Tibial artery (tissue), 4 donors: ENCODE results near the gene SPOCK2.

Experiments used
- DNase-seq, 2 donors: peaks; one replicate each; pipeline ENCODE4 v3.0.0-alpha.2; 2019
- H3K27ac ChIP-seq, 2 donors: fragments of 200-600 bp; sonication (generic) in 1 of 2; 1 replicate in 1 of 2; 2 replicates in 1 of 2; pipeline ENCODE4 v1.5.1; 2018 to 2019; ENCODE audit warnings: mild to moderate bottlenecking in 1 of 2
- H3K27me3 ChIP-seq, 2 donors: fragments of 200-600 bp; sonication (generic) in 1 of 2; one replicate each; pipeline versions ENCODE4 v1.5.1 to v1.6.0; 2016 to 2019
- H3K36me3 ChIP-seq, 3 donors: fragments of 200-600 bp; sonication (generic) in 2 of 3; one replicate each; pipeline ENCODE4 v1.5.1; 2016 to 2019; ENCODE audit warnings: mild to moderate bottlenecking in 2 of 3
- H3K4me1 ChIP-seq, 4 donors: fragments of 200-600 bp; sonication (generic) in 2 of 4; 1 replicate in 3 of 4; 2 replicates in 1 of 4; pipeline ENCODE4 v1.5.1; 2016 to 2019
- H3K4me3 ChIP-seq, 2 donors: fragments of 200-600 bp; sonication (generic) in 1 of 2; 1 replicate in 1 of 2; 2 replicates in 1 of 2; pipeline ENCODE4 v1.5.1; 2018 to 2019; ENCODE audit warnings: mild to moderate bottlenecking in 2 of 2
- H3K9me3 ChIP-seq, 3 donors: fragments of 200-600 bp; sonication (generic) in 1 of 3; one replicate each; pipeline ENCODE4 v1.5.1; 2016 to 2019
- CTCF ChIP-seq, 2 experiments: fragments of 200-600 bp in 1 of 2; fragments of 450-650 bp in 1 of 2; IDR thresholded peaks; one replicate each; pipeline ENCODE4 v1.5.1; 2017 to 2019; ENCODE audit warnings: antibody characterized with exemption in 2 of 2, mild to moderate bottlenecking in 1 of 2, moderate library complexity in 1 of 2
- intact Hi-C: fragments of 100-400 bp; cut with DNase I; formaldehyde crosslinking; loops from one replicate; pipeline ENCODE4 v1.15.0; 2023; ENCODE audit warnings: low total_unique reads

SPOCK2 gene

GRCh38 chr10:72050873-72051272 lies 37.5 kb downstream of the SPOCK2 start:
- no peak overlapping the region for H3K4me3 ChIP-seq
- DNase-seq: no peak
- no peaks in the 10 kb centered on the region for H3K9me3 ChIP-seq
- no peaks in the 10 kb centered on the region for H3K36me3 ChIP-seq
- intact Hi-C loops: no loop called here
- H3K27ac ChIP-seq: no peak overlapping the region
- H3K4me1 ChIP-seq: no peaks in the 10 kb centered on the region
- no peak for TF ChIP-seq CTCF (IDR thresholded peaks at IDR 0.05)
- H3K27me3 ChIP-seq: peaks cover 0 to 6% of the 10 kb centered on the region in 2 donors

- peaks cover 0 to 3% of the 10 kb centered on the region in 2 donors for H3K27me3 ChIP-seq
- H3K4me3 ChIP-seq: no peak overlapping the region
- H3K9me3 ChIP-seq: no peaks in the 10 kb centered on the region
- no peak for DNase-seq
- intact Hi-C loops: loop anchor here (2.0 kb wide), 1 partner anchor 95 kb away; no protein-coding TSS in a partner anchor
- H3K4me1 ChIP-seq: peaks cover 0 to 1% (median under 1%) of the 10 kb centered on the region in 4 donors
- H3K27ac ChIP-seq: no peak overlapping the region
- H3K36me3 ChIP-seq: no peaks in the 10 kb centered on the region
- no peak for TF ChIP-seq CTCF (IDR thresholded peaks at IDR 0.05)
These were observed 38.2 kb downstream of the SPOCK2 start for GRCh38 chr10:72049969-72050781.

GRCh38 chr10:72049472-72049871 lies 38.9 kb downstream of the SPOCK2 start:
- no peak for TF ChIP-seq CTCF (IDR thresholded peaks at IDR 0.05)
- intact Hi-C loops: loop anchor here (2.0 kb wide), 1 partner anchor 95 kb away; no protein-coding TSS in a partner anchor
- Histone ChIP-seq H3K9me3 (no peaks in the 10 kb centered on the region), H3K27ac (no peak overlapping the region), H3K4me3 (no peak overlapping the region), H3K4me1 (peaks cover 0 to 9% (median 6%) of the 10 kb centered on the region in 4 donors), H3K36me3 (no peaks in the 10 kb centered on the region), H3K27me3 (peaks cover 0 to under 1% of the 10 kb centered on the region in 2 donors)
- DNase-seq: no peak

- TF ChIP-seq CTCF (IDR thresholded peaks at IDR 0.05): peak; percentile 98 to 100
- H3K4me1 ChIP-seq: peaks cover 0 to 15% (median 9%) of the 10 kb centered on the region in 4 donors
- intact Hi-C loops: loop anchor here (2.0 kb wide), 1 partner anchor 94 kb away; no protein-coding TSS in a partner anchor
- H3K4me3 ChIP-seq: no peak overlapping the region
- no peaks in the 10 kb centered on the region for H3K9me3 ChIP-seq
- no peak overlapping the region for H3K27ac ChIP-seq
- DNase-seq: peak; percentile 92 to 95
- H3K27me3 ChIP-seq: no peaks in the 10 kb centered on the region
- no peaks in the 10 kb centered on the region for H3K36me3 ChIP-seq
These were observed 39.8 kb downstream of the SPOCK2 start for GRCh38 chr10:72048450-72049124.

- DNase-seq: no peak
- H3K4me1 ChIP-seq: peaks cover 0 to 15% (median 9%) of the 10 kb centered on the region in 4 donors
- TF ChIP-seq CTCF (IDR thresholded peaks at IDR 0.05): no peak
- H3K36me3 ChIP-seq: no peaks in the 10 kb centered on the region
- H3K27ac ChIP-seq: peak overlapping the region; percentile 71 to 87
- no peaks in the 10 kb centered on the region for H3K27me3 ChIP-seq
- H3K9me3 ChIP-seq: no peaks in the 10 kb centered on the region
- H3K4me3 ChIP-seq: no peak overlapping the region
- intact Hi-C loops: loop anchor here (2.0 kb wide), 1 partner anchor 291 kb away; no protein-coding TSS in a partner anchor
These were observed 42.8 kb downstream of the SPOCK2 start for GRCh38 chr10:72045586-72045985.
